Hepatocyte (in vitro differentiated cells): ENCODE data around the gene DIRAS1. TPM values are rescaled to one million over a fixed set of nuclear protein-coding genes. Genes with fewer than 3 reads are reported as not detected.

Experiments
- DNase-seq: peaks from one replicate; pipeline ENCODE4 v3.0.0-alpha.2; 2016; ENCODE audit warnings: low spot score
- H2AFZ ChIP-seq: fragments of 200-600 bp; sonication (generic); 2 replicates; pipeline ENCODE4 v1.6.0; 2016; ENCODE audit warnings: antibody characterized with exemption, mild to moderate bottlenecking
- H3K27ac ChIP-seq: fragments of 200-600 bp; sonication (generic); 2 replicates; pipeline ENCODE4 v1.5.1; 2016; ENCODE audit warnings: mild to moderate bottlenecking
- H3K27me3 ChIP-seq: fragments of 200-600 bp; sonication (generic); 2 replicates; pipeline ENCODE4 v1.6.1; 2016
- H3K36me3 ChIP-seq: fragments of 200-600 bp; sonication (generic); replicated peaks from 2 replicates; pipeline ENCODE4 v1.5.1; 2016; ENCODE audit warnings: low read depth; ENCODE audit not compliant: insufficient read depth
- H3K4me1 ChIP-seq: fragments of 200-600 bp; sonication (generic); 2 replicates; pipeline ENCODE4 v1.5.1; 2016; ENCODE audit warnings: mild to moderate bottlenecking, moderate library complexity; ENCODE audit not compliant: insufficient read depth
- H3K4me2 ChIP-seq: fragments of 200-600 bp; sonication (generic); 2 replicates; pipeline ENCODE4 v1.6.0; 2016
- H3K4me3 ChIP-seq: fragments of 200-600 bp; sonication (generic); 2 replicates; pipeline ENCODE4 v1.5.1; 2016; ENCODE audit warnings: mild to moderate bottlenecking
- H3K79me2 ChIP-seq: fragments of 200-600 bp; sonication (generic); 2 replicates; pipeline ENCODE4 v1.6.0; 2017; ENCODE audit warnings: mild to moderate bottlenecking
- H3K9me2 ChIP-seq: fragments of 200-600 bp; sonication (generic); replicated peaks from 2 replicates; pipeline ENCODE4 v1.6.0; 2017; ENCODE audit warnings: mild to moderate bottlenecking; ENCODE audit not compliant: insufficient read depth
- H3K9me3 ChIP-seq: fragments of 200-600 bp; sonication (generic); 2 replicates; pipeline ENCODE4 v1.5.1; 2016; ENCODE audit warnings: low read depth, mild to moderate bottlenecking
- H4K20me1 ChIP-seq: fragments of 200-600 bp; sonication (generic); 2 replicates; pipeline ENCODE4 v1.6.0; 2016; ENCODE audit warnings: mild to moderate bottlenecking; ENCODE audit not compliant: insufficient read depth, poor library complexity, severe bottlenecking
- CTCF ChIP-seq: fragments of 200-600 bp; sonication (generic); IDR thresholded peaks from 2 replicates; pipeline ENCODE4 v1.5.1; 2016; ENCODE audit warnings: antibody characterized with exemption, mild to moderate bottlenecking; ENCODE audit not compliant: poor library complexity
- EZH2 ChIP-seq: fragments of 200-600 bp; sonication (generic); IDR thresholded peaks from 2 replicates; pipeline ENCODE4 v1.6.1; 2016; ENCODE audit warnings: antibody characterized with exemption, mild to moderate bottlenecking, borderline replicate concordance
- EZH2phosphoT487 ChIP-seq: fragments of 200-600 bp; sonication (generic); IDR thresholded peaks from one replicate; pipeline ENCODE4 v1.6.1; 2018; ENCODE audit warnings: antibody characterized with exemption, mild to moderate bottlenecking, low read depth, moderate library complexity; ENCODE audit not compliant: unreplicated experiment, severe bottlenecking
- WGBS: methylation state at CpG from one replicate; pipeline ENCODE4 v1.1.6; 2016; ENCODE audit warnings: low lambda C conversion rate; ENCODE audit errors: missing lambda C conversion rate; 5-methylcytosine and 5-hydroxymethylcytosine counted together
- polyA plus RNA-seq: library from polyadenylated mRNA; unstranded; fragments of >200 nt; fragmentation: Nextera tagmentation; extraction: Ambion mirVana; gene quantifications from 2 replicates; pipeline ENCODE4 v1.2.1, GENCODE V29; 2016
- total RNA-seq: library from RNA; depleted of rRNA; stranded (reverse); fragments of >200 nt; gene quantifications from 2 replicates; pipeline ENCODE4 v1.2.3, GENCODE V29; 2014

Gene DIRAS1
- total and polyA plus RNA-seq, 2 experiments from 2014 or later = 1.5 to 2.4 TPM

DNA sequence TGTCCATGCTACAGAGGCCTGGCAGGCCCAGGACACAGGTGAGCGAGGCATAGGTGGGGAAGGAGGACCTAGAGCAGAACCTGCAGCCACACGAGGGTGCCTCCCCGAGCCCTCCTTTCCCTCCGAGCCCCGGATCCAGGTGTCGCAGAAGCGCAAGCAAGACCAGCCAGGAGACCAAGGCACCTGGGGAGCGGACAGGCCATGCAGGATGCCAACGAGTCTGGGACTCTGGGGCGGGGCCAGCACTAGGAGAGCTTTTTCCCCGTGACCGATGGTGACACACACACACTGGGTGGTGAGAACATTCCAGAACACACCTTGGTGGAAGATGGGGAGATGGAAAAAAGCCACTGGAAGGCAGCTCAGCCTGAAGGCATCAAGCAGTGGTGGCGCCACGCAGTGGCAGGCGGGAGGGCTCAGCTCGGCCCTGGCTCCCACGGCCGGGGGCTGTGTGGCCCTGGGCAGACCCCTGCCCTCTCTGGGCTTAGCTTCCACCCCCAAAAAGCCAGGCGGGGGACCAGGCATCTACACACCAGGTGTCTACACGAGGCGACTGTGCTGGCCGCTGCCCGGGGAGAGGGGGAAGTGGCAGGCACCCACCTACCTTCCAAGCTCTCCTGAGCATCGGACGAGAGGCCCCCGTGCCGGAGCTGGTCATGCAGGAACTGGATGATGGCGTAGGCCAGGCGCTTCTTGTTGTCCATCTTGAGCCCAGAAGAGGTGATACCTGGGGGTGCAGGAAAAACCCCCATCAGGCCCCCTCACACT lies 47.4 kb upstream of the DIRAS1 start:
- WGBS = 96% methylated on average over 27 of the region's 29 CpGs
- Histone ChIP-seq H3K27me3 (no peaks in the 10 kb centered on the region), H2AFZ (no peak overlapping the region), H3K4me3 (no peak overlapping the region), H4K20me1 (peaks cover 34% of the 10 kb centered on the region), H3K4me1 (no peaks in the 10 kb centered on the region), H3K4me2 (no peak overlapping the region), H3K9me3 (no peaks in the 10 kb centered on the region), H3K27ac (no peak overlapping the region), H3K79me2 (peaks cover 42% of the 10 kb centered on the region), H3K36me3 (no peaks in the 10 kb centered on the region), H3K9me2 (no peaks in the 10 kb centered on the region)
- TF ChIP-seq CTCF = no peak
- no peak for TF ChIP-seq EZH2phosphoT487
- TF ChIP-seq EZH2 = no peak
- no peak for DNase-seq

DNA sequence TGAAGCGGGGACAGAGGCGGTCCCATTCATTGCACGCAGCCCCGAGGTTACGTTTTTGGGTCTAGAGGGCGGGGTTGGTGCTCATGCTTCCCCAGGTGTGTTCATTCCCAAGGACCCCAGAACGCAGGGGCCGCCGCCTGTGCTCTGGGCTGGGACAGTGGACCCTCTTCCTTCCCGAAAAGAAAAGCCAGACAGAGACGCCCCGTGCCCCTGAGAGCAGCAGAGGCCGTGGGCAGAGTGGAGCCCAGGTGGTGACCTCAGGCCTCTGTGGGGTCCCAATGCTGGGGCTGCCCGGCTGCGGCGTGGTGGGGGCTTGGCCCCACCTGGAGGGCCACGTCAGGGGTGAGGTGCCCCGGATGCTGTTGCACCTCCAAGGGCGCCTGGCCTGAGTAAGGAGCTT lies 46.5 kb upstream of the DIRAS1 start:
- Histone ChIP-seq H3K4me3 (no peak overlapping the region), H3K9me2 (no peaks in the 10 kb centered on the region), H3K4me1 (no peaks in the 10 kb centered on the region), H3K79me2 (peaks cover 42% of the 10 kb centered on the region), H3K4me2 (no peak overlapping the region), H3K27ac (no peak overlapping the region), H3K36me3 (no peaks in the 10 kb centered on the region), H3K9me3 (no peaks in the 10 kb centered on the region), H2AFZ (no peak overlapping the region), H3K27me3 (no peaks in the 10 kb centered on the region), H4K20me1 (peaks cover 34% of the 10 kb centered on the region)
- DNase-seq = no peak
- 98% methylated on average over 19 of the region's 19 CpGs for WGBS
- TF ChIP-seq CTCF = no peak
- no peak for TF ChIP-seq EZH2
- TF ChIP-seq EZH2phosphoT487 = no peak

DNA sequence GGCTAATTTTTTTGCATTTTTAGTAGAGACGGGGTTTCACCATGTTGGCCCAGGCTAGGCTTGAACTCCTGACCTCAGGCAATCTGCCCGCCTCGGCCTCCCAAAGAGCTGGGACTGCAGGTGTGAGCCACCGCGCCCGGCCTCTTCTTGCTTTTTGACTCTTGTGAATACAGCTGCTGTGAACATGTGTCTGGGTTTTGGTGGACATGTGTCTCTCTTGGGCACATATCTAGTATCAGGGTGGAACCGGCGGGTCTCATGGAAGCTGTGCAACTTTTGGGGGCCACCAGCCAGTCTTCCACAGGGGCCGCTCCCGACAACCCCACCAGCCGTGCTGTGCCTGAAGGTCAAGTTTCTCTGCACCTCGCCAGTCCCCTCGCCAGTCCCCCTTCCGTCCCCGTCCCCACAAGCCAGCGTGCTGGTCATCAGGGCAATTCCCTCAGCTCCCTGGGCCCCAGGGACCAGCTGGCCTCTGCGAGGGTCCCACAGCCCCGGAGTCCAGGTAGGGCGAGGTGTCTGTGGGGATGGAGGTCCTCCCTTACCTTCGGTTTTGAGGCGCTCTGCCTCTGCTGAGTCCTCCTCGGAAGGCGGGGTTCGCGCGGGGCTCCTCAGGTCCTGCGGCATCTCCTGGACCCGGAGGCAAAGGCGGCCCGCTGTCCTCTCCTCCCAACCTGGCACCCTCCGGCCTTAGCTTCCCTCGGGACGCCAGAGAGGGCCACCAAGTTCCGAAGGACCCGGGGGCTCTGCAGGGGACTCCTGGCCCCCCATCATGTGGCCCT lies 45.6 kb upstream of the DIRAS1 start:
- Histone ChIP-seq H3K4me1 (no peaks in the 10 kb centered on the region), H3K36me3 (no peaks in the 10 kb centered on the region), H4K20me1 (peaks cover 28% of the 10 kb centered on the region), H3K79me2 (peaks cover 34% of the 10 kb centered on the region), H3K9me2 (no peaks in the 10 kb centered on the region), H2AFZ (no peak overlapping the region), H3K9me3 (no peaks in the 10 kb centered on the region), H3K27ac (no peak overlapping the region), H3K4me2 (no peak overlapping the region), H3K27me3 (no peaks in the 10 kb centered on the region), H3K4me3 (no peak overlapping the region)
- no peak for DNase-seq
- TF ChIP-seq EZH2 (no peak), CTCF (no peak)
- WGBS = 98% methylated on average over 33 of the region's 35 CpGs
